Smooth muscle cell (in vitro differentiated cells): ENCODE measurements around the gene RITA1. TPM values are rescaled to one million over a fixed set of nuclear protein-coding genes. Genes with fewer than 3 reads are reported as not detected.

Experiments used
- DNase-seq: peaks from one replicate; lab custom pipeline; 2025; ENCODE audit not compliant: unreplicated experiment; lab: John Stamatoyannopoulos, UW
- H2AFZ ChIP-seq: fragments of 200-600 bp; sonication (generic); 2 replicates; pipeline ENCODE4 v1.6.0; 2016; ENCODE audit warnings: antibody characterized with exemption, low read depth, mild to moderate bottlenecking
- H3F3A ChIP-seq: fragments of 200-600 bp; sonication (generic); 2 replicates; pipeline ENCODE4 v1.6.0; 2017; ENCODE audit warnings: antibody characterized with exemption, low read depth
- H3K27ac ChIP-seq: fragments of 200-600 bp; sonication (generic); 2 replicates; pipeline ENCODE4 v1.5.1; 2016; ENCODE audit warnings: low read depth, mild to moderate bottlenecking
- H3K27me3 ChIP-seq: fragments of 200-600 bp; sonication (generic); 2 replicates; pipeline ENCODE4 v1.6.1; 2016; ENCODE audit warnings: low read depth, mild to moderate bottlenecking
- H3K36me3 ChIP-seq: fragments of 200-600 bp; sonication (generic); 2 replicates; pipeline ENCODE4 v1.5.1; 2016; ENCODE audit warnings: low read depth
- H3K4me1 ChIP-seq: fragments of 200-600 bp; sonication (generic); 2 replicates; pipeline ENCODE4 v1.5.1; 2016; ENCODE audit warnings: low read depth
- H3K4me2 ChIP-seq: fragments of 200-600 bp; sonication (generic); 2 replicates; pipeline ENCODE4 v1.6.0; 2016; ENCODE audit warnings: mild to moderate bottlenecking
- H3K4me3 ChIP-seq: fragments of 200-600 bp; sonication (generic); 2 replicates; pipeline ENCODE4 v1.5.1; 2016; ENCODE audit warnings: mild to moderate bottlenecking
- H3K79me2 ChIP-seq: fragments of 200-600 bp; sonication (generic); 2 replicates; pipeline ENCODE4 v1.6.0; 2016; ENCODE audit warnings: low read depth, mild to moderate bottlenecking
- H3K9ac ChIP-seq: fragments of 200-600 bp; sonication (generic); 2 replicates; pipeline ENCODE4 v1.6.0; 2016; ENCODE audit warnings: low read depth
- H3K9me3 ChIP-seq: fragments of 200-600 bp; sonication (generic); replicated peaks from 2 replicates; pipeline ENCODE4 v1.5.1; 2016; ENCODE audit warnings: low read depth
- H4K20me1 ChIP-seq: fragments of 200-600 bp; sonication (generic); 2 replicates; pipeline ENCODE4 v1.6.0; 2016; ENCODE audit warnings: low read depth
- CTCF ChIP-seq: fragments of 200-600 bp; sonication (generic); IDR thresholded peaks from 2 replicates; pipeline ENCODE4 v1.5.1; 2017; ENCODE audit warnings: borderline replicate concordance, mild to moderate bottlenecking, antibody characterized with exemption; ENCODE audit not compliant: insufficient read depth, poor library complexity, severe bottlenecking
- WGBS: methylation state at CpG from one replicate; pipeline ENCODE4 v1.1.7; 2016; ENCODE audit warnings: low lambda C conversion rate; 5-methylcytosine and 5-hydroxymethylcytosine counted together
- polyA plus RNA-seq: library from polyadenylated mRNA; unstranded; fragments of >200 nt; fragmentation: Nextera tagmentation; extraction: Ambion mirVana; gene quantifications from 2 replicates; pipeline ENCODE4 v1.2.1, GENCODE V29; 2016
- total RNA-seq: library from RNA; depleted of rRNA; stranded (reverse); fragments of >200 nt; gene quantifications from 2 replicates; pipeline ENCODE4 v1.2.3, GENCODE V29; 2014

RITA1 gene
- total and polyA plus RNA-seq, 2 experiments from 2014 or later = 9.6 to 12.2 TPM

- H3K4me2 ChIP-seq = no peak overlapping the region
- peaks cover 8% of the 10 kb centered on the region for H3K4me1 ChIP-seq
- H3K9ac ChIP-seq = no peak overlapping the region
- H3K4me3 ChIP-seq = no peak overlapping the region
- no peak overlapping the region for H3K27ac ChIP-seq
- H3K9me3 ChIP-seq = no peaks in the 10 kb centered on the region
- H2AFZ ChIP-seq = no peak overlapping the region
- H3K27me3 ChIP-seq = no peaks in the 10 kb centered on the region
- WGBS = 97% methylated on average over 8 of the region's 8 CpGs
- no peak for DNase-seq
- no peaks in the 10 kb centered on the region for H3K79me2 ChIP-seq
- H4K20me1 ChIP-seq = no peaks in the 10 kb centered on the region
- no peaks in the 10 kb centered on the region for H3K36me3 ChIP-seq
- TF ChIP-seq CTCF = no peak
- H3F3A ChIP-seq = peaks cover 7% of the 10 kb centered on the region
These were observed 12.1 kb downstream of the RITA1 start for GRCh38 chr12:113197518-113198077.

- Histone ChIP-seq H3K4me1 (peaks cover 8% of the 10 kb centered on the region), H3K9ac (no peak overlapping the region), H3F3A (peaks cover 4% of the 10 kb centered on the region), H3K4me2 (no peak overlapping the region), H3K79me2 (no peaks in the 10 kb centered on the region), H3K36me3 (no peaks in the 10 kb centered on the region), H4K20me1 (no peaks in the 10 kb centered on the region), H3K9me3 (no peaks in the 10 kb centered on the region), H3K4me3 (no peak overlapping the region), H3K27ac (no peak overlapping the region), H3K27me3 (no peaks in the 10 kb centered on the region), H2AFZ (no peak overlapping the region)
- DNase-seq = no peak
- 40% methylated on average over 1 of the region's 1 CpG for WGBS
- no peak for TF ChIP-seq CTCF
These were observed 12.8 kb downstream of the RITA1 start for GRCh38 chr12:113198296-113198695.

GRCh38 chr12:113200021-113200797, 14.7 kb downstream of the RITA1 start:
- Histone ChIP-seq H3K36me3 (no peaks in the 10 kb centered on the region), H3K9me3 (no peaks in the 10 kb centered on the region), H3K27me3 (no peaks in the 10 kb centered on the region), H3K9ac (no peak overlapping the region), H4K20me1 (no peaks in the 10 kb centered on the region), H3K27ac (no peak overlapping the region), H3K4me1 (peaks cover 2% of the 10 kb centered on the region), H3K4me3 (no peak overlapping the region), H3K4me2 (no peak overlapping the region), H2AFZ (no peak overlapping the region), H3K79me2 (no peaks in the 10 kb centered on the region), H3F3A (peaks cover 7% of the 10 kb centered on the region)
- no peak for DNase-seq
- WGBS = 91% methylated on average over 12 of the region's 12 CpGs
- no peak for TF ChIP-seq CTCF
